GM18526 (cell line): Measurements from ENCODE around the gene EMILIN3.

ENCODE experiments used
- POLR2A ChIP-seq: IDR thresholded peaks from 3 replicates; pipeline ENCODE4 v1.6.1; 2011; ENCODE audit not compliant: insufficient read length; ENCODE audit errors: extremely low read depth

EMILIN3 gene

GRCh38 chr20:41377275-41377674 is 10.7 kb upstream of the EMILIN3 start:
- no peak for TF ChIP-seq POLR2A

DNA sequence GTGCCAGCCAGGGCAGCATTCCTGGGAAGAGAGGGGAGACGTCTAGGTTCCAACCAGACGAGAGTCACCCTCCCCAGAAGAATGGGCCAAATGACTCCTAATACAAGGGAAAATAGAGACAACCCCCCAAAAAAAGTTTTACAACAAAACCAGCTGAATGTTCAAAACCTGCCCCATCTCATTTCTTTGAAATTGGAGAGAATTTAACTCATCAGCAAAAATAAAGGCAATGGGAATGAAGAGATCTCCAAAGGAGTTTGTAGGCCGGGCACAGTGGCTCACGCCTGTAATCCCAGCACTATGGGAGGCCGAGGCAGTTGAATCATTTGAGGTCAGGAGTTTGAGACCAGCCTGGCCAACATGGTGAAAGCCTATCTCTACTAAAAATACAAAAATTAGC is 9.7 kb upstream of the EMILIN3 start:
- TF ChIP-seq POLR2A: no peak

- no peak for TF ChIP-seq POLR2A
These were observed 9.2 kb upstream of the EMILIN3 start for GRCh38 chr20:41375846-41376245.

GRCh38 chr20:41373931-41374920 is 7.6 kb upstream of the EMILIN3 start:
- TF ChIP-seq POLR2A: no peak

DNA sequence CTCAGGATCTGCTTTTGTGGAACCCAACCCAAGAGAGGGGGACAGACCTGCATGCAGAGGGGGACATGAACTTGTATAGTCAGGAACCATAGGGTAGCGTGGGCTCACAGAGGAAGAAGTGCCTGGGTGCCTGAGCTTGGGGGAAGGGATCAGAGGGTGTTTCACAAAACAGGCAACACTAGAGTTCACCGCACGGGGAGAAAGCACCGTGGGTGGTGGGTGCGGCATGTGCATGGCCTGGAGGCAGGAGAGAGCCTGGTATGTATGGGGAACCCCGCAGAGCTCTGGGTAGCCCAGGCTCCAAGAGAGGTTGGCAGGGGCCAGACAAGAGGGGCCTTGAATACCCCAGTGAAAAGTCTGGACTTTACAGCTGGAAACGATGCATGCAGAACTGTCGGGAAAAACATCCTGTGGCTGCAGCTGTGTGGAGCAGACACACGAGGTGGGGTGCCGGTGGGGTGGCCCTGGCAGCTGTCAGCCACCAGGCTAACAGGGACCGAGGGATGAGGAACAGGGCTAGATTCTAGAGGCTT is 6.7 kb upstream of the EMILIN3 start:
- no peak for TF ChIP-seq POLR2A

DNA sequence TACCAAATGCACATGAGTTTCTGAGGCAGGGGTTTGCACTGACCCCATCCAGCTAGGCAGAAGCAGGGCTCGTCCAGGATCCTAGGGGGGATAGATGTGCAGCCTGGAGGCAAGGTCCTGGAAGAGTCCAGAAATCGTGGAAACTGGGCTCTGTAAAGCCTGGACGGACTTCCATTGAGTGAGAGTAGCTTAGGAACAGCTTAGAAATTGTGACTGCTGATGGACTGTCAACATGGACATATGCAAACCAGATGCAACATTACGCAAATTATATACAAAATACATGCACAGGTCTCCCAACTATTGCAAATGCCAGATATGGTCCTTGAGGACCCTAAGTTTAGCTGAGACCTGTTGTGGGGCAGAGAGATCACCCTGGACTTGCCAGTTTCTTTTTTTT is 4.8 kb upstream of the EMILIN3 start:
- TF ChIP-seq POLR2A: no peak

GRCh38 chr20:41370176-41370575 is 3.6 kb upstream of the EMILIN3 start:
- no peak for TF ChIP-seq POLR2A

- TF ChIP-seq POLR2A: no peak
These were observed 3.1 kb upstream of the EMILIN3 start for GRCh38 chr20:41369673-41370072.

DNA sequence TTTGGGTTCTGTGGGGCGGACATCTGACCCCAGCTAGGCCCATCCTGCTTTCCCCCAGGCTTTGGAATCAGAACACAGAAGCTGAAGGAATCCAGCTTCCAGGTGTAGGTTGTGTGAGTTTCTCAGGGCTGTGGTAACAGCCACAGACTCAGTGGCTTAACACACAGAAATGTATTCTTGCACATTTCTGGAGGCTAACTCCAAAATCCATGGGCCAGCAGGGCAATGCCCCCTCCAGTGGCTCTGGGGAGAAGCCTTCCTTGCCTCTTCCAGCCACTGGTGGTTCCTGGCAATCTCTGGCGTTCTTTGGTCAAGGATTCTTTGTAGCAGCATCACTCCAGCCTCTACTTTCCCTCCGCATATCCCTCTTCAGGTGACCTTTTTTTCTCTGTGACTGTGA is 1.3 kb upstream of the EMILIN3 start:
- no peak for TF ChIP-seq POLR2A

GRCh38 chr20:41367393-41367695 is 726 bp upstream of the EMILIN3 start:
- no peak for TF ChIP-seq POLR2A

DNA sequence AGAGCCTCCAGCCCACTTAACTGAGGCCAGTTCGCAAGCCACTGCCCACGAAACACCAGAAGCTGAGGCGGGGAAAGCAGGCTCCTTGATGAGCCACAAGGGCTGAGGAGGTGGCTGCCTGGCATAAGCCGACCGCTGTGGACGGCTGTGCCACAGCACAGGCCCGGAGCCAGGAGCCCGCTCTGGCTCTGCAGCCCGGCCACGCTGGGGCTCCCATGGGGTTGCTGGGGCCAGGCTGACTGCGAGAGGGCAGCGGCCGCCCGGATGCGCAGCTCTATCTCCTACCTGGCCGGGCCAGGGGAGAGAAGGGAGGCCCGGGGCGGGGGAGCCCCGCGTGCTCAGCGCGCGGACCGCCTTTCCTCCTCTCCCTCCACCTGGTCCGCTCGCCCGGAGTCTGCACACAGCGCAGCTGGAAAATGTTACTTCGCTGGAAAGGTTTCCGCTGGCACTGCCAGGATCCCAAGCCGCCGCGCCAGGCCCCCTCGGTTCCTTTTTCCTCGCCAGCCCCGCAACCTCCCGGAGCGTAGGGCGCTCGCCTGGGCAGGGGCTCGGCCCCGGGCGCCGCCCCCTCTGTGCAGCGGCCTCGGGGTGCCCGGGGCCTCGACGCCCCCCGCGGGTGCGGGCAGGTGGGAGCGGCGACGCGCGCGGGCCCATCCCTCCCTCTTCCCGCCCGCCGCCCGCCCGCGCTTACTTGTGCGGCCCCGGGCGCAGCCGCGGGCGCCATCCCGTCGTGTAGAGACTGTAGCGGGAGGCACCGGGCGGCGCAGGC is 657 bp downstream of the EMILIN3 start:
- no peak for TF ChIP-seq POLR2A

GRCh38 chr20:41364967-41365765 is 1.5 kb downstream of the EMILIN3 start:
- TF ChIP-seq POLR2A: no peak

DNA sequence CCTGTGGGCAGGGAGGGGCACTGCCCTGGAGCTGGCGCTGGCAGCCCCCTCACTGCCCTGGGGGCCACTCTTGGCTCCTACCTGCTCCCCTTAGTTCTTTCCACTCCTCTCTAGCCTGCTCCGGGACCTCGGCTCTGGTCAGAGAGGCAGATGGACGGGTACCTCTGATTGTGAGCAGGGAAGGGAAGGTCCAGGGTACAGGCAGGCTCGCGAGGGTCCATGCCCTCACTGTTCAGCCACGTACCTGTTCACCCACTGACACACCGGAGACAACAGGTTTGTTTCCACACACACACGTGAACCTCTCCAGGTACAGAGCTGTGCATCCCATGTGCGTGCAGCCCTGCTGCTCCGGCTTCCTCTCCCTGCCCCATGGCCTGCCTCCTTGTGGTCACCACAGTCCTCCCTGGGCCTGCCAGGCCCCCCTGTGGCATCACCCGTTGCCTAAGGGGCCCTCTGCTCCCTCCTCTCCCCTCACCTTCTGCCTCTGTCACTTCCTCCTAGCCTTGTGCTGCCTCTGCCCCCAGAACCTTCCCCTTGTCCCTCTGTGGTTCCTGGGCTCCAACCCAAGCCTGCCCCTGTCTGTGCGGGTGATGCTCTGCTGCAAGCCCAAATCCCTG is 2.3 kb downstream of the EMILIN3 start:
- no peak for TF ChIP-seq POLR2A

GRCh38 chr20:41363601-41364000 is 3.0 kb downstream of the EMILIN3 start:
- TF ChIP-seq POLR2A: no peak

DNA sequence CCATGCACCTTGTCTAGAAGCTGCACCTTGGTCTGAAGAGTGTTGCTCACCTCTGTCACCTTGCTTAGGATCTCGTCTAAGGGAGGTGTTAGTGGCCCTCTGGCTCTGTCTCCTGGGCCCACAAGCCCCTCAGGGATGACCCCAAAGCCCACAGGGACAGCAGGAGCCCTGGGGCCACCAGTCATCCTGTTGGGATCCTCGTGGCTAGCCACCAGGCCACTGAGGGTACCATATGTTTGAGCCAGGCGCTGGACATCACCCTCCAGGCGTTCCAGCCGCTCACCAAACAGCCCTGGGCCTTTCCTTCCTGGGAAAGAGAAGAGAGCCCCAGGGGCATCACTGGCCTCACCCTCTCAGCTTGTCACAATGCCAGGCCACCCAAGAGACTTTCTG is 3.9 kb downstream of the EMILIN3 start:
- TF ChIP-seq POLR2A: no peak
